HUDEP-2 (cell line): ENCODE measurements around the gene RAB9A.
A peak's percentile ranks its signal among the peaks of the same experiment; 100 is the strongest.

Source experiments
- DNase-seq, 76 experiments: peaks; one replicate each; lab custom pipeline; 2025; ENCODE audit not compliant: unreplicated experiment in 76 of 76; lab: John Stamatoyannopoulos, UW

RAB9A gene

GRCh38 chrX:13741695-13742094 lies 52.8 kb downstream of the RAB9A start:
- DNase-seq: no peak

- no peak for DNase-seq
Observed at GRCh38 chrX:13742397-13743176, 53.7 kb downstream of the RAB9A start.

GRCh38 chrX:13747836-13748235 lies 58.9 kb downstream of the RAB9A start:
- peak in 29 of 76 experiments; percentile 0 to 24 (median 3) for DNase-seq

- DNase-seq: no peak
Observed at GRCh38 chrX:13748486-13748885, 59.6 kb downstream of the RAB9A start.

- peak in 13 of 76 experiments; percentile 0 to 32 (median 4) for DNase-seq
Observed at GRCh38 chrX:13750204-13750603, 61.3 kb downstream of the RAB9A start.

GRCh38 chrX:13750812-13751211 lies 61.9 kb downstream of the RAB9A start:
- no peak for DNase-seq

GRCh38 chrX:13752141-13752540 lies 63.2 kb downstream of the RAB9A start:
- no peak for DNase-seq

- DNase-seq: no peak
Observed at GRCh38 chrX:13752646-13753045, 63.7 kb downstream of the RAB9A start.

GRCh38 chrX:13754765-13755164 lies 65.8 kb downstream of the RAB9A start:
- no peak for DNase-seq

- no peak for DNase-seq
Observed at GRCh38 chrX:13755254-13755653, 66.3 kb downstream of the RAB9A start.

- no peak for DNase-seq
Observed at GRCh38 chrX:13756381-13756780, 67.5 kb downstream of the RAB9A start.

- no peak for DNase-seq
Observed at GRCh38 chrX:13759152-13759718, 70.3 kb downstream of the RAB9A start.
